HG03066 (cell line): ENCODE measurements around the gene CREB5.
A peak's percentile ranks its signal among the peaks of the same experiment; 100 is the strongest.

Source experiments
- ATAC-seq: cut with Tn5 transposase; IDR thresholded peaks from one replicate; pipeline ENCODE4 v1.9.1; 2021; ENCODE audit warnings: low read depth; ENCODE audit not compliant: unreplicated experiment

The CREB5 gene

GRCh38 chr7:28697913-28698563 lies 285.7 kb downstream of the CREB5 start:
- ATAC-seq, result no peak

- no peak for ATAC-seq
Measured at GRCh38 chr7:28698840-28699239, 286.5 kb downstream of the CREB5 start.

GRCh38 chr7:28700096-28700495 lies 287.8 kb downstream of the CREB5 start:
- no peak for ATAC-seq

GRCh38 chr7:28700790-28701203 lies 288.5 kb downstream of the CREB5 start:
- ATAC-seq, result no peak

- ATAC-seq, result no peak
Measured at GRCh38 chr7:28701731-28702130, 289.4 kb downstream of the CREB5 start.

- ATAC-seq, result no peak
Measured at GRCh38 chr7:28702171-28702570, 289.9 kb downstream of the CREB5 start.

GRCh38 chr7:28703037-28703765 lies 290.9 kb downstream of the CREB5 start:
- ATAC-seq, result no peak

GRCh38 chr7:28704706-28705105 lies 292.4 kb downstream of the CREB5 start:
- no peak for ATAC-seq

GRCh38 chr7:28705350-28705749 lies 293.0 kb downstream of the CREB5 start:
- peak; percentile 96 for ATAC-seq

- no peak for ATAC-seq
Measured at GRCh38 chr7:28706584-28706983, 294.3 kb downstream of the CREB5 start.

- no peak for ATAC-seq
Measured at GRCh38 chr7:28707291-28707690, 295.0 kb downstream of the CREB5 start.

GRCh38 chr7:28708033-28708951 lies 296.0 kb downstream of the CREB5 start:
- no peak for ATAC-seq

- ATAC-seq, result no peak
Measured at GRCh38 chr7:28709748-28710147, 297.4 kb downstream of the CREB5 start.

GRCh38 chr7:28711114-28711513 lies 298.8 kb downstream of the CREB5 start:
- ATAC-seq, result no peak

GRCh38 chr7:28714459-28715120 lies 302.3 kb downstream of the CREB5 start:
- no peak for ATAC-seq

GRCh38 chr7:28717445-28718054 lies 305.2 kb downstream of the CREB5 start:
- no peak for ATAC-seq

GRCh38 chr7:28718055-28718481 lies 305.8 kb downstream of the CREB5 start:
- no peak for ATAC-seq

GRCh38 chr7:28718545-28718944 lies 306.2 kb downstream of the CREB5 start:
- no peak for ATAC-seq

GRCh38 chr7:28722684-28723083 lies 310.4 kb downstream of the CREB5 start:
- ATAC-seq, result no peak

- ATAC-seq, result no peak
Measured at GRCh38 chr7:28723336-28723735, 311.0 kb downstream of the CREB5 start.
